ENCODE measurements around the gene KRT15.

The KRT15 gene

DNA sequence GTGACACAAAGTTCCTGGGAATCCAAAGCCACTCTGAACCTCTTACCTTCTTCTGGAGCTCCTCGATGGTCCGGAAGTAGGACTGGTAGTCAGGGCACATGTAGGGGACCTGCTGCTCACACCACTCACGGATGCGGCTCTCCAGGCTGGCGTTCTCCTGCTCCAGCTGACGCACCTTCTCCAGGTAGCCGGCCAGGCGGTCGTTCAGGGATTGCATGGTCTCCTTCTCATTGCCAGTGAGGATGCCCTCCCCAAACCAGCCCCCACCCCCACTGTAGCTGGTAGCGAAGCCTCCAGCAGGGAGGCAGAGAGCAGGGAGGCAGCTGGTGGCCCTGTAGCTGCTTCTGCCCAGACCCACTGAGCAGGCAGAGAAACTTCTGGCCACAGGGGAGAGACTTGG lies 38.1 kb downstream of the KRT15 start:
- TF ChIP-seq, protein P1, sequence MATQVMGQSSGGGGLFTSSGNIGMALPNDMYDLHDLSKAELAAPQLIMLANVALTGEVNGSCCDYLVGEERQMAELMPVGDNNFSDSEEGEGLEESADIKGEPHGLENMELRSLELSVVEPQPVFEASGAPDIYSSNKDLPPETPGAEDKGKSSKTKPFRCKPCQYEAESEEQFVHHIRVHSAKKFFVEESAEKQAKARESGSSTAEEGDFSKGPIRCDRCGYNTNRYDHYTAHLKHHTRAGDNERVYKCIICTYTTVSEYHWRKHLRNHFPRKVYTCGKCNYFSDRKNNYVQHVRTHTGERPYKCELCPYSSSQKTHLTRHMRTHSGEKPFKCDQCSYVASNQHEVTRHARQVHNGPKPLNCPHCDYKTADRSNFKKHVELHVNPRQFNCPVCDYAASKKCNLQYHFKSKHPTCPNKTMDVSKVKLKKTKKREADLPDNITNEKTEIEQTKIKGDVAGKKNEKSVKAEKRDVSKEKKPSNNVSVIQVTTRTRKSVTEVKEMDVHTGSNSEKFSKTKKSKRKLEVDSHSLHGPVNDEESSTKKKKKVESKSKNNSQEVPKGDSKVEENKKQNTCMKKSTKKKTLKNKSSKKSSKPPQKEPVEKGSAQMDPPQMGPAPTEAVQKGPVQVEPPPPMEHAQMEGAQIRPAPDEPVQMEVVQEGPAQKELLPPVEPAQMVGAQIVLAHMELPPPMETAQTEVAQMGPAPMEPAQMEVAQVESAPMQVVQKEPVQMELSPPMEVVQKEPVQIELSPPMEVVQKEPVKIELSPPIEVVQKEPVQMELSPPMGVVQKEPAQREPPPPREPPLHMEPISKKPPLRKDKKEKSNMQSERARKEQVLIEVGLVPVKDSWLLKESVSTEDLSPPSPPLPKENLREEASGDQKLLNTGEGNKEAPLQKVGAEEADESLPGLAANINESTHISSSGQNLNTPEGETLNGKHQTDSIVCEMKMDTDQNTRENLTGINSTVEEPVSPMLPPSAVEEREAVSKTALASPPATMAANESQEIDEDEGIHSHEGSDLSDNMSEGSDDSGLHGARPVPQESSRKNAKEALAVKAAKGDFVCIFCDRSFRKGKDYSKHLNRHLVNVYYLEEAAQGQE (IDR thresholded peaks at IDR 0.05; ENCODE audit: insufficient read depth in 1 of 2, low read depth in 2 of 2, low read length in 2 of 2), result no peak
- no peak for TF ChIP-seq SIN3A (IDR thresholded peaks at IDR 0.05; ENCODE audit: borderline replicate concordance, insufficient read depth, low read length)
- TF ChIP-seq FOXP2 (optimal IDR thresholded peaks at IDR 0.05; ENCODE audit: borderline replicate concordance, extremely low read depth, extremely low read length, insufficient read depth), result no peak
- no peak for TF ChIP-seq TAF1 (IDR thresholded peaks at IDR 0.05; ENCODE audit: borderline replicate concordance, insufficient read depth, low read length)
- no peak for TF ChIP-seq POLR2AphosphoS5 (IDR thresholded peaks at IDR 0.05; ENCODE audit: low read depth, low read length)

GRCh38 chr17:41480136-41480535 lies 38.6 kb downstream of the KRT15 start:
- no peak for TF ChIP-seq SIN3A (IDR thresholded peaks at IDR 0.05; ENCODE audit: borderline replicate concordance, insufficient read depth, low read length)

- TF ChIP-seq FOXP2 (optimal IDR thresholded peaks at IDR 0.05; ENCODE audit: borderline replicate concordance, extremely low read depth, extremely low read length, insufficient read depth), result no peak
- no peak for TF ChIP-seq TAF1 (IDR thresholded peaks at IDR 0.05; ENCODE audit: borderline replicate concordance, insufficient read depth, low read length)
- no peak for TF ChIP-seq SIN3A (IDR thresholded peaks at IDR 0.05; ENCODE audit: borderline replicate concordance, insufficient read depth, low read length)
- TF ChIP-seq, protein P1 (IDR thresholded peaks at IDR 0.05; ENCODE audit: insufficient read depth in 1 of 2, low read depth in 2 of 2, low read length in 2 of 2), result no peak
- TF ChIP-seq POLR2AphosphoS5 (IDR thresholded peaks at IDR 0.05; ENCODE audit: low read depth, low read length), result no peak
These were observed 40.5 kb downstream of the KRT15 start for GRCh38 chr17:41478237-41478636.

GRCh38 chr17:41476866-41477815 lies 41.5 kb downstream of the KRT15 start:
- TF ChIP-seq FOXP2 (optimal IDR thresholded peaks at IDR 0.05; ENCODE audit: borderline replicate concordance, extremely low read depth, extremely low read length, insufficient read depth) (no peak), POLR2AphosphoS5 (IDR thresholded peaks at IDR 0.05; ENCODE audit: low read depth, low read length) (no peak), TAF1 (IDR thresholded peaks at IDR 0.05; ENCODE audit: borderline replicate concordance, insufficient read depth, low read length) (no peak)
- TF ChIP-seq, protein P1 (IDR thresholded peaks at IDR 0.05; ENCODE audit: insufficient read depth in 1 of 2, low read depth in 2 of 2, low read length in 2 of 2), result no peak

DNA sequence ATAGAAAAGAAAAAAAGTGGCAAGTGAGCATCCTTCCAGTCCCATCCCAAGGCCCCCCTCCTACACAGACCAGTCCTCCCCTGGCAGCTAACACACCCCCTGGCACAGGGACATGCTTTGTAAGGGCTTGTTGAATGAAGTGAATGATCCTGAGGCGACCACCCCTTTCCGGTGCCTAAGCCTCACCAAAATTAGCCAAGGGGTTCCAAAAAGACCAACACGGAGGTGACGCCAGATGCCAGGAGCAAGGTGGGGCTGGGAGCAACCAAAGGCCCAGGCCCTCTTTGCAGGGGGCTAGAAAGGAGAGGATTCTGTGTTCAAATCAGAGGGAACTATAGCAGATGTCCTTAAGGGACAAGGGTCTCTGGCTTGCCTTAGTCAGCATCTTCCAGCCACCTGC lies 43.3 kb downstream of the KRT15 start:
- TF ChIP-seq, protein P1 (IDR thresholded peaks at IDR 0.05; ENCODE audit: insufficient read depth in 1 of 2, low read depth in 2 of 2, low read length in 2 of 2), result no peak
- TF ChIP-seq FOXP2 (optimal IDR thresholded peaks at IDR 0.05; ENCODE audit: borderline replicate concordance, extremely low read depth, extremely low read length, insufficient read depth), result no peak

Measured in PFSK-1 (cell line).